Measurements from ENCODE around the gene CDH13.

Gene CDH13

DNA sequence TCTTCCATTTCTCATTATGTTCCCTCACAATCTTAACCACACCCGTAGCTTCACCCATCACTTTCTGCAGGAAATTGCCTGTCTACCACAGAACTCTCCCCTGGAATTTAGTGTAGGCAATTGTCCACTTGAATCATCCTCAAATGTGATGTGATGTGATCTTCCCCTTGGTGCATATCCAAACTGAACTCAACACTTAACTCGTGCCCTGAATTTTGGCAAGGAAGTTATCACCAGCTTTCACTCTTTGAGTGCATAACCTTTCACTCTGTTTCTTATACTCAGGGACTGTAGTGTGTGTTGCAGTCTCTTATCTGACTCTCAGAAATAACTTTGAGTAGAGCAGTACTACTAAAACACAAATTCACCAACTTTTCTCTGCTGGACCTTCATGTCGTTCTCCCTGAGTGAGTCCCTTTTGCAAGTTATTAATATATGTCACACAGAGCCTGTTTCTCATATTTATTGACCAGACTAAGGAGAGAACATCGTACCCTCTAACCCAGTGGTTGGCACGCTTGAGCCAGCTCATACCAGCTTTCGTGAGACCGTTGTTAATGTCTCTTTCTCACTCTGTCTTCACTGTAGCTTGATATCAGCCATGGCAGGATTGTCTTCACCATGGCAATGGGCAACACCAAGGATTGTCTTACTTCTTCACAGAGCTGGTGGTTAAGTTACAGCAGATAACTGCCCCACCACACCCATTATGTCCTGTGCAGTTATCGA, 622.1 kb downstream of the CDH13 start:
- DNase-seq (ENCODE audit: low read depth): no peak

DNA sequence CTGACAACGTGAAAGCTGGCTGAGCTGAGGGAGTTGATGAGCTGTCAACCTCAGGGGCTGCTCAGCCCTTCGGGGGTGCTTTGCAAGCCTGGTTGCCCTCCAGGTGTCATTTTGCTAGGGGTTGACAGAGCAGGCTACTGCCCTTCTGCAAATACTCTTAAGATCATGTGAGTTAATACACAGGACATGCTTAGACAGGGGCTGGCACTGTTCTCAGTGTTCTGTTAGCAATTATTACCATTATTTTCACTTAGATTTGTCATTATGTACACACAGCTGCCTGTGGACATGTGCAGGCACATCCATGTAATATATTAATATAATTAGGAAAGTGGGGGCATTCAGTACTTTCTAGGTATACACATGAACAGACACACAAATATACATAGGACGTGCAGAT, 626.8 kb downstream of the CDH13 start:
- no peak for DNase-seq (ENCODE audit: low read depth)

DNA sequence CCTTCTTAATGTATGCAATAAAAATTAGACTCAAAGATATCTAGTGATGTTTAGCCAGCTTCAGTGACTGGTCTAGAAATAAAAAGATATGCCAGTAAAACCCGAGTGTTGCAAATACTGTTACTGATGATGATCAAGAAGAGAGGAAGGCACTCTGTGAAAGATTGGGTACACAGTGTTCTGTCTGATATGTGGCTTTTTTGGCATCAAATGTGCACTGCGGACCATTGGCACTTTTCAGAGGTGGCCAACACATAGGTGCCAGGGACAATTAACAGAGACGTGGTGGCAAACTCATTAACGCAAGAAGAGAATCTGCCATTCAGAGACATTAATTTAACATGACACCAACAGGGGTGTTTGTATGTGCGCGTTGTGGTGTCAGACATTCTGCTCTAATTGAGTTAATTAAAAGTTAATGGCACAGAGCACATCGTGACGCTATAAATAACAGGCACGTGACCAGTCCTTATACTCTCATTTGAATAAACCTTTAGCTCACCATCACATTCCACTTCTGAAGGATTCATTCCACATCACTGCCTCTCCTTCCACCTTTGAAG, 631.7 kb downstream of the CDH13 start:
- no peak for DNase-seq (ENCODE audit: low read depth)

DNA sequence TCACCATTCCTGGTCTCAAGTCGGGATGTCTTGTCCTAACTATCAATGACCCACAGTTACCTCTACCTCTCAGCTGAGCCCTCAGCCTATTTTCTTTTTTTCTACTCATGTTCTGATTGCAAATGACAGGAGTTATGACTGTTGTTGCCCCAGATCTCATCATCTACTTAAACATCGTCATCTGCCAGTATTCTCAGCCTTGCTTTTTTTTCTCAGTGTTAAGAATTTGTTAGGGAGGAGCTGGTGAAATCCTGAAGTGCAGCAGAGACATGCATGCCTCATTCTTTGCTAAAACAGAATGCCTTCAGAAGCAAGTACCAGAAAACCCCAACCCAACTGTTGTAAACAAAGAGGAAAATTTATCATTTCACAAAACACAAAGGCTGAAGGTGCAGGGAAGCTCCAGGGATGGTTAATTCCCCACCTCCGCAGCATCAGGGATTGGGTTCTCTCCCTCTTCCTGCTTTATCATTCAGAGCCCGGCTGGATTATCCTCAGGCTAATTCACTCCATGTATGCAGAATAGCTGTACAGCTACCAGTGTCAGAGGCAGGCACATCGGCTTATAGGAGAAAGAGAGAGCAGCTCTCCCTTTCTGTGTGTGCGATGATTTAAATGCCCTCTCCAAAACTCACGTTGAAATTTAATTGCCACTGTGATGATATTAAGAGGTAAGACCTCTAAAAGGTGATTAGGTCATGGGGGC, 640.2 kb downstream of the CDH13 start:
- no peak for DNase-seq (ENCODE audit: low read depth)

DNA sequence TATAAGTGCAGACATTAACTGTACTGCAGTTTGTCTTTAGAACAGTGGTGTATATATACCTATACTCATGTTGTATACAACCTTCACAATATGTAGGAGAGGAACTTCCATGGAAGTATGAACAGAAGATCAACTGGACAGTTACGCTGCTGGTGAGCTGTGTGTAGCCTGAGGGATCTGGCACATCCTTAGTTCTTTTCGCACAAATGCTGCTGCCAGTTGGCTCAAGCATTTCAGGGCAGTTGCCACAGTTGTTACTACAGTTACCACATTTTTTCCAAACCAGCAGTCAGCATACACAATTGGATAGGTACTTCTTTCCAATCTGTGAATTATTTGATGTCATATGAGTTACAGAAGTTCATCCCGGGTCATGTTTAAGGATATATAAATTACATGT, 641.4 kb downstream of the CDH13 start:
- no peak for DNase-seq (ENCODE audit: low read depth)

DNA sequence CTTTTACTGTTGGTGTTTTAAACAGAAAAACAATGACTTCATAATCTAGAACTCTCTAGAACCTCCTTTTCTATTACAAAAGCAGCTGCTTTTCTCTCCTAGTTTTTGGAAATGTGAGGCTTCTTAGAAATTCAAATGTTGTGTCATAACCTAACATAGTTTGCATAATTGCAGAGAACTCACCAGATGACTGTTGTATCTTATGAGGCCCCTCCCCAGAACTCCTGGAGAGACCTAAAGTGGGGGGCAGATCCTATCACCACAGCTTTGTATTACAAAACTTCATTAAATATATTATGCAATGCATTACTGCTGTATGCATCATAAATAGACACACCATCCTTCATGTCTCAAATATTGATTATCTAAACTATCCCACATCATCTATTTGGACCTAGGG, 642.3 kb downstream of the CDH13 start:
- DNase-seq (ENCODE audit: low read depth): no peak

DNA sequence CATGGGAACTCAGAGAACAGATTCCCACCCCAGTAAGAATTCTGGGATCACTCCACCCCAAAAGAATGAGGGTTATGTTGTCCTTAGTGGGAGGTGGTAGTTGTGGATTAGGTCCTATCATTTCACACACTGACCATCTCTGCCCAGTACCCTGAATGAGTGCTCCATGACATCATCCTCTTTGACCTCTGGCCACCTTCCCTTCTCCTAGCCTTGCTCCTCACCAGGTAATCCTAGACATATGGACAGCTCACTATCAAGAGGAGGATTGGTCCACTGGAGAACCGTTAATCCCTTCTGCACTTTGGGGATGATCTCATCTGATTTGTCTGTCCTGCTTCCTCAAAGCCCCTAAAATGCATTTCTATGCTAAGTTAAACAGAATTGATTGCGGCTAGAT, 642.8 kb downstream of the CDH13 start:
- no peak for DNase-seq (ENCODE audit: low read depth)

DNA sequence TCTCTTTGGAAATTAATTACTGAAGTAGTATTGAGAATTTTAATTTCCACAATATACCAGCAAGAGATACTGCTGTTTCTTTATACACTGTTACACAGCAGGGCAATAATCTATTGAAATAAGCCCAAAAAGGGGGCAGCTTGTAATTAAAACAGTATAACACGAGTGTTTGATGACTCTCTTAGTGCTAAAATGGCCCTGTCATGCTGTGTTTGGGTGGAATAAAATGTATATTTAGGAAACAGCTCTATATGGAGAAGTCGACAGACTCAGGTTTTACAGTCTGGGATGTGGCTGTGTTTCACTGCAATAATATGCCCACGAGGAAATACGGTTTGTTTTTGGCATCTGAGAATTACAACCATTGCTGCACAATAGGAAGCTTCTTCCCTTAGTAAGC, 643.3 kb downstream of the CDH13 start:
- no peak for DNase-seq (ENCODE audit: low read depth)

DNA sequence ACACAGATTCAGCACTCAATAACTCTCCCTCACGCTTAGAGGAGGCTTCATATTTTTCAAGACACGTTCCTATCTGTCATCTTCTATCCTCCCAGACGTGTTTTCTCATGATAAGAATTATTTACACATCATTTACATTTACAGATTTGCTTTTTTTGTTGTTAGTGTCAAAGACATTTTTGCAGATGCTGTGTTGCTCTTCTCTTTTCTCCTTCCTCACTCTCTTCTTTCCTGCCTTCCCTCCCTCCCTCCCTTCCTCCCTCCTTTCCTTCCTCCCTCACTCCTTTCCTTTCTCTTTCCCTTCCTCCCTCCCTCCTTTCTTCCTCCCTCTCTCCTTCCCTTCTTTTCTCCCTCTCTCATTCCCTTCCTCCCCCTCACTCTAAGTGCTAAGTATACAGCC, 643.9 kb downstream of the CDH13 start:
- DNase-seq (ENCODE audit: low read depth): no peak

DNA sequence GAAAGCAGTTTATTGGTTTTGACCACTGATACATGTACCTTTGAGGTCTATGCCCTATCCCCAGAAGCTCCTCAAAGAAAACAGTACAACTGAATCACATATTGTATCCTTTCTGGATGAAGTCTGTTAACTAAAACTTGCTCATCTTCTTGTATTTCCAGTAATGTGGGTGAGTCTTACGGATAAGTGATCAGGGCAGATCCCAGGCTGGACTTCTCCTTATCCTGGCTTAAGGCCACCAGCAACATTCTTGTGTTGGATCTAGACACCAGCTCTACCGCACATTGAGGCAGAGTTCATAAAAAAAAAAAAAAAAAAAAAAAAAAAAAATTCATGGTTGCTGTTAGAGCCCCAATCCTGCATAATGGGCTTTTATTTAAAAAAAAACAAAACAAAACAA, 644.4 kb downstream of the CDH13 start:
- DNase-seq (ENCODE audit: low read depth): no peak

DNA sequence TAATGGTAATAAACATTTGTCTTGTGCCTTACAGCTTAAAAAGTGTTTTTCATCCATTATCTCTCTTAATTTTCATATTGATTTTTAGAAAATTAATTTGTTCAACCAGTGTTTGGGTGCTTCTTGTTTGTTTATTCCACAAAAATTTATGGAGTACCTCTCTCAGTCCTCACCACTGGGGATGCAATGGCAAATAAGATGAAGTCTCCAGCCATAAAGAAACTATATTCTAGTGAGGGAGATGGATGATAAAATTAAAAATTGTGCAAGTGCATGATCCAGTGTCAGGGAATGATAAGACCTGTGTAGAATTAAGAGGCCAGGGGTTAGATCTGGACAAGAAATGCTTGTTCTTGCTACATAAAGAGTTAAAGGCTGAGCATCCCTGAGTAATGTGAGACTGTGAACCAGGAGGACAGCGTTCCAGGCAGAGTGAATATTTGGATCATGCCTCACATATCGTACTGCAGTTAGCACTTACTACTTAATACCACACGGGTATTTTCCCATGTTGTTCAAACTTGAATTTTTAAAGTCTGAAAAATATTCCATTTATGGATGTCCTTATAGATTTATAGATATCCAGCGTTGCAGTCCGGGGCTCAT, 645.3 kb downstream of the CDH13 start:
- DNase-seq (ENCODE audit: low read depth): no peak

DNA sequence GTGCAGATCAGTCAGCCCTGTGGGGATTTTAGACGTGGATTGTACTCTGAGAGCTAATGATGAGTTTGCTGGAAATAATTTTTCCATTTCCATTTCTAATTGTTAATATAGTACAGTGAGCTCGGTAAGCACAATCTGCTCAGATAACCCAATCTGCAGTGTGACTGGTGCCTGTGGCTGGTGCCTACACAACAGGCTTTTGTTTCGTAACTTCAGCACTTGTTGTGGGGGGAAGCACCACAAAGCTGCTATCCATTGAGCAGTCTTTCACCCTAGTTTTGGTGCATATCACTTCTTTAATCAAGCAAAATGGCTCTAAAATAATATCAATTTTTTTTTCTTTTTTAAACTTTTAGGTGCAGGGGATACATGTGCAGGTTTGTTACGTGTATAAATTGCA, 646.1 kb downstream of the CDH13 start:
- no peak for DNase-seq (ENCODE audit: low read depth)

DNA sequence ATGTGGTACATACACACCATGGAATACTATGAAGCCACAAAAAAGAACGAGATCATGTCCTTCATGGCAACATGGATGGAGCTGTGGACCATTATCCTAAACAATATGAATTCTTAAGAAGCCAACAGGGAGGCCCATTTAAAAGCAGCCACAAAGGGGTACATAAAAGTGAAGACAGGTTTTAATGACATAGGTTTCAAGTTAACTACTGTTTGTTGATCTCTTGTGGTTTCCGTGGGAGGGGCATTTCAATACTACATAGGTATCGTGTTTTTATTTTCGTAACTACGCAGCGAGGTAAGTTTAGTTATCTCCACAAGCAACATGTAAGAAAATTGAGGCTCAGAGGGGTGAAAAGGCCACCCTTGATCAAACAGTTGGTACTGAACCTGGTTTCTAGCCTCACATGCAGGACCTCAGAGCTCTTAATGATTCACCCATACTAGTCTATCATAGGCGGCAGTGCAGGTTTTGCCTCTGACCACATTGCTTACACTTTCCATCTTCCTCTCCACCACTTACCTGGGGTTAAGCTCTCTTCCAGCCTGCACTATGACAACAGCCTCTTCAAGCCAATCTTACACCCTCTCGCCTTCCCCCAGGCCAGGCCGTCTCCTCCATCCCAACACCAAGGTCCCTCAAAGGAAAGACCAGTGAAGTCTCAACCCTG, 646.9 kb downstream of the CDH13 start:
- DNase-seq (ENCODE audit: low read depth): no peak

DNA sequence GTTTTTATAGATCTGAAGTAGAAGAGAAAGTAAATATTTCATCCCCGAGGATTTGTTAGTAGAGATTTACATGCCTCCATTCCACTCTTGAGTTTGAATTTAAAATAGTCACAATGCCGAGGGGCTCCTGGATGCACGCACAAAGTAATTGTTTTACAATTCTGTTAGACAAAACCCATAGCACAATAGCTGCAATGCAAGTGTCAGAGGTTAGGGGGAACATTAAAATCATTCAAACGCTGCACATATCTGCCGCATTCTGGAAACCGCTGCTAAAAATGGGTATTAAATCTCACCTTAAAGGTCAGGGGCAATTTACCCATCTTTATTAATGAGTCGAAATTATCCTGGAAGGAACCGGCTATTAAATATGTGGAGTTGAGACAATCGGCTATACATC, 652.5 kb downstream of the CDH13 start:
- no peak for DNase-seq (ENCODE audit: low read depth)

DNA sequence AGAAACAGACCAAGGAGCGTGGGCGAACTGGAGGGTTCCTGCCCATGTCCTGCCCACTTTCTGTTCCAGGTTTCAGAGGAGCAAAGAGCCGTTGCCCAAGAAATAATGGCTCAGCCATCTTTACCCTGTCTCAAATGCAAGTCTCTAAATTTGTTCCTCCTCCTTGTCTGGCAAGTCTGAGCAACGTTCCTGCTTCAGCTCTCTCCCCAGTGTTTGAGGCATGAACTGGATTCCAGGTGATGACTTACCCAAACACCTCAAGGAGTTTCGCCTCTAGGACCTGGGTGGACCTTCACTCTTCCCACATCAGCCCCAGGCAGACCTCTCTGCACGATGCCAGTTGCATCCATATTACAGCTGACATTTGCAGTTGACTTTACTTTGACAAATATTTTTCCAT, 659.2 kb downstream of the CDH13 start:
- no peak for DNase-seq (ENCODE audit: low read depth)

DNA sequence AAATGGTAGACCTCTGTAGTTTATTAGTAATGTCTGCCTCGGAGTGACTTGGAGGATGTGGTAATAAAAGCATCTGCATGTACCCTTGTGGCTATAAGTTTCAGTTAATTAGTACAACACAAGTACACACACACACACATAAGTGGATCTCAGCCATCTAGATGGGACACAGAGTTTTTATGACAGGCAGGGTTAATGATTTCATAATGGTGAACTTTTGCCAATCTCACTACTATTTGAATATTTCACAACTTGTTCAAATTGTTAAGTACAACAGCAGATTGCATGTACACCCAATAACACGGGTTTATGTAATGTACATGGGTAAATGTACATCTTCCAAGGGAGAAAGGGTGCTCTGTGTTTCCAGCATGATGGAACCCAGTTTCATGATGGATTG, 669.7 kb downstream of the CDH13 start:
- DNase-seq (ENCODE audit: low read depth): no peak

DNA sequence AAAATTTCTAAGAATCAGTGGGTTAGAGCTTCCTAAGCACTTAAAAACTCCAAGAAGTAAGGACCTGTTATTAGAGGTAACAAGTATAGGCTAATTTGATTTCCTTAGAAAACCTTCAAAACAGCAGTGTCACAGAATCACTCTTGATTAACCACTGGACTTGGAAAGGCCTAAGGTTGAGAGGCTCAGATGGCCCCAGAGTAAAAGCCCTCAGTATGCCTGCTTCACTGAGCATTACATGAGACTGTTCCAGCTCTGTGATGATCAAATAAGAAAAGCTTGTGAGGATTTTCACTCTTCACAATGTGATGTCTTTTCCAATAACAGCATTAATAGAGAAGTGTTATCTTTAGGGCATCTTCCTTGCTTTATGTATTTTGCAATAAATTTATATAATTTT, 671.8 kb downstream of the CDH13 start:
- DNase-seq (ENCODE audit: low read depth): no peak

DNA sequence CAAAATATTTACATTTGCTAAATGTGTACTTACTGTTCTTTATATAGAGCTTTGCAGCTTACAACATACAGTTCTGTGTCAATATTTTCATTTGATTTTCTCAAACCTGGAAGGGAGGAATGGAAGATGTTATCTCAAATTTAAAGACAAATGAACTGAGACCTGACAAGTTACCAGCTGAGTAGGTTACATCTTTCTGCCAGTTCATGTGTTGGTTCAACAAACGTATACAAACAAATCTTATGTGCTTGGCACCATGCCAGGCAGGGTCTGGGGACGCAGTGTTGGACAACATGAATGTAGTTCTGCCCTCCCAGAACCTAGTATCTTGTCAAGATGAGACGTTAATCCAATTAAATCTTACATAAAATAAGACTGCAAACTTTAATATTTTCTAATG, 673.6 kb downstream of the CDH13 start:
- DNase-seq (ENCODE audit: low read depth): no peak

DNA sequence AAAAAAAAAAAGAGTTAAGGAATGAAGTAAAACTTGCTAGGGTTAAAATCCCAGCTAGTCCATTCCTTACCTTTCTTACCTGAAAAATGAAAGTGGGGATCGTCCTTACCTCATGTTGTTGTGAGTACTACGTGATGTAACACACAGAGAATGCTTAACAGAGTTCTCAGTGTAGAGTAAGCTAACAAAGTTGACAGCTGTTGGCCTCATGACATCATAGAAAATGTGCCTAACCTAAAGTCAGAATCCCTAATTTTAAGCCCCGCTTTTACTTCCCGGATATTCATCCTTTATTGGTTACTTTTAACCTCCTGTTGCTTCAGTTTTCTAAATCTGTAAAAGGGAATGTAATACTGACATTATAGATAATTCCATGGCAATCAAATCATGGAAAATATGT, 675.2 kb downstream of the CDH13 start:
- no peak for DNase-seq (ENCODE audit: low read depth)

DNA sequence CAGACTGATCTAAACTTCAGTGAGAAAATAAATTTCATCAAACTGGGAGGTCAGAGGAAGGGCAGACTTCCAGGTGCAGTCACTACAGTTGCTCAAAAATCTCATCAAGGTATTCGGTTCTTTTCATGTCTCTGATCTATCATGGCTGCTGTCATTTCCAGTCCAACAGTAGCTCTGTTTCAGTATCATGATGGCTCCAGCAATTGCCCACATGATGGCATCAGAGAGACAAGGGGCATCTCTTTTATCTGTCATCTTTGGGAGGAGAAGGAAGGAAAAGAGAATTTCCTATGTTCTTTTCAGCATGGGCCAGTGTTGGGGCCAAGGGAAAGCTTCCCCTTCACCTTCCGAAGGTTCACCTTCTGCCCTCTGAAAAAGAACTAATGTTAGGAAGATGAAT, 676.1 kb downstream of the CDH13 start:
- DNase-seq (ENCODE audit: low read depth): no peak

DNA sequence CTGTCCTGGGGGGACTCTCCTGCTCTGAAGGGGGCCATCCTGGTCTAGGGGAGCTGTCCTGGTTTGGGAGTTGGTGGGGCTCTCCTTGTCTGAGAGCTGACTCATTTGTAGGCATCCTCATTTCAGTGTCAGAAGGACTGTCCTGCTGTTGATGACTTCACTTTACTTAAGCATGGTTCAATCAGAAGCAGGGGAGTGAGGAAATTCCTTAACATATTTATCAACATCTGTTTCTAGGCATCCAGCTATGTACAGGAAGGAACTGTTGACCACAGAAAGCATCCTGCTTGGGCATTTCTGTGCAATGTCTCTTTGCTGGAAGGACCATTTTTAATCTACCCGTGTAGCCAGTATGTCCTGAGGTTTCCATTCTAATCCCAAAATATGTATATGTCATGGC, 678.3 kb downstream of the CDH13 start:
- DNase-seq (ENCODE audit: low read depth): no peak

DNA sequence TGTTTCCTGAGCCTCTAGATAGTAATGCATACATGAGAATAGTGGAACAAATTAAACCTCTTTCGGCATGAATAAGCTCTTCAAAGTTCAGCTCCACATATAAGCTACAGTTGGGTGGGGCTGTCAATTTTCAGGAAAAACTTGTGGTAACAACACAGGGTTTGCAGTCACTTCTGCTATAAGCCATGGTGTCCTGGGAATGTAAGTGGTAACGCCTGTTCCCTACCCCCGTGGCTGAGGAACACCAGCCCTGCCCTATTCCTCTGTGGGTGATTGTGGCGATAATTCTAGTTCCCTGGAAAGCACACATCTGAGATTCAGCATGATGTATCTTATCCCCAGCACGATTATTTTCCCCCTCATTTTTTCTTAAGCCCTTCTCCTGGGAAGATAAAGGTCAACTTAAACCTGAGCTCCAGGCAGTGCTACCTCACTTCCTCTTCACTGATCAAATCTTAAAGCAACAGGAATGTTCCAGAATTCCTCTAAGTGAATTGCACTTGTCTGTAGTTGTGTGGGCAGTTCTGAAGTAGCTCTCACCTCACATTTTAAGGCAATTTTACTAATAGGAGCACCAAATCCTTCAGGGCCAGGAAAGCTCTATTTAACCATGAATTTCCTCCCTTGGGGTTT, 680.3 kb downstream of the CDH13 start:
- DNase-seq (ENCODE audit: low read depth): no peak

Measured in activated gamma-delta T cell treated with anti-CD3 and anti-CD28 coated beads, Interleukin-2, amount 50 U/mL, for 16 hours (primary cell).